ENCODE data around the gene CERS6.

Gene CERS6

GRCh38 chr2:168536925-168537466, 80.9 kb downstream of the CERS6 start:
- DNase-seq = no peak

- DNase-seq = no peak
Measured at GRCh38 chr2:168538133-168538532, 82.1 kb downstream of the CERS6 start.

GRCh38 chr2:168538534-168538933, 82.5 kb downstream of the CERS6 start:
- DNase-seq = no peak

GRCh38 chr2:168539945-168540344, 83.9 kb downstream of the CERS6 start:
- no peak for DNase-seq

GRCh38 chr2:168541858-168542257, 85.8 kb downstream of the CERS6 start:
- DNase-seq = no peak

GRCh38 chr2:168543037-168543436, 87.0 kb downstream of the CERS6 start:
- DNase-seq = no peak

GRCh38 chr2:168543935-168544334, 87.9 kb downstream of the CERS6 start:
- no peak for DNase-seq

GRCh38 chr2:168545439-168546082, 89.5 kb downstream of the CERS6 start:
- DNase-seq = no peak

- no peak for DNase-seq
Measured at GRCh38 chr2:168550670-168551069, 94.6 kb downstream of the CERS6 start.

GRCh38 chr2:168552450-168552856, 96.4 kb downstream of the CERS6 start:
- DNase-seq = no peak

GRCh38 chr2:168555283-168555682, 99.2 kb downstream of the CERS6 start:
- DNase-seq = no peak

GRCh38 chr2:168559187-168559586, 103.1 kb downstream of the CERS6 start:
- DNase-seq = no peak

- no peak for DNase-seq
Measured at GRCh38 chr2:168560817-168561499, 104.9 kb downstream of the CERS6 start.

GRCh38 chr2:168561991-168562390, 105.9 kb downstream of the CERS6 start:
- DNase-seq = no peak

GRCh38 chr2:168562971-168563370, 106.9 kb downstream of the CERS6 start:
- DNase-seq = no peak

GRCh38 chr2:168564641-168565040, 108.6 kb downstream of the CERS6 start:
- no peak for DNase-seq

- DNase-seq = no peak
Measured at GRCh38 chr2:168565112-168565511, 109.0 kb downstream of the CERS6 start.

- DNase-seq = no peak
Measured at GRCh38 chr2:168565512-168565911, 109.4 kb downstream of the CERS6 start.

GRCh38 chr2:168566974-168567665, 111.0 kb downstream of the CERS6 start:
- DNase-seq = no peak

GRCh38 chr2:168567836-168568235, 111.8 kb downstream of the CERS6 start:
- DNase-seq = no peak

- no peak for DNase-seq
Measured at GRCh38 chr2:168568476-168569267, 112.6 kb downstream of the CERS6 start.

- no peak for DNase-seq
Measured at GRCh38 chr2:168571061-168571460, 115.0 kb downstream of the CERS6 start.

All from effector CD8-positive, alpha-beta T cell (primary cell).